HepG2 (cell line): Measurements from ENCODE around the gene WIPF2. TPM values are rescaled to one million over a fixed set of nuclear protein-coding genes. Genes with fewer than 3 reads are reported as not detected.

Experiments
- BHLHE40 ChIP-seq: IDR thresholded peaks from 2 replicates; pipeline ENCODE4 v1.6.1; 2011; ENCODE audit warnings: low read length, improper control_type of control experiment
- CENPBD1 ChIP-seq: sonication (generic); formaldehyde crosslinking; IDR thresholded peaks from 2 replicates; pipeline ENCODE4 v1.8.0; 2022; ENCODE audit warnings: missing genetic modification reagents, low read depth, mild to moderate bottlenecking, borderline replicate concordance
- GABPA ChIP-seq, 2 experiments: IDR thresholded peaks; 2 replicates each; pipeline ENCODE4 v1.6.1; 2011 to 2016; ENCODE audit warnings: low read depth in 2 of 2, low read length in 1 of 2, missing biosample characterization in 1 of 2, missing genetic modification characterization in 1 of 2
- HDAC1 ChIP-seq: sonication (generic); formaldehyde crosslinking; IDR thresholded peaks from 2 replicates; pipeline ENCODE4 v1.5.1; 2020; ENCODE audit warnings: mild to moderate bottlenecking, missing genetic modification reagents
- KAT8 ChIP-seq: IDR thresholded peaks from 2 replicates; pipeline ENCODE4 v1.6.1; 2016; ENCODE audit warnings: missing genetic modification reagents, missing compliant biosample characterization
- MZF1 ChIP-seq: sonication (generic); formaldehyde crosslinking; IDR thresholded peaks from 2 replicates; pipeline ENCODE4 v1.8.1; 2023; ENCODE audit warnings: mild to moderate bottlenecking, missing genetic modification reagents, borderline replicate concordance
- POLR2AphosphoS5 ChIP-seq: IDR thresholded peaks from 2 replicates; pipeline ENCODE4 v1.6.1; 2012; ENCODE audit warnings: low read depth, low read length
- SIN3A ChIP-seq: IDR thresholded peaks from 2 replicates; pipeline ENCODE4 v1.6.1; 2011; ENCODE audit warnings: low read depth, mild to moderate bottlenecking, control low read depth, low read length, borderline replicate concordance
- SMAD1 ChIP-seq: sonication (generic); formaldehyde crosslinking; IDR thresholded peaks from 2 replicates; pipeline ENCODE4 v1.4.0; 2020; ENCODE audit warnings: missing genetic modification reagents, low read depth, mild to moderate bottlenecking, borderline replicate concordance
- STAT5B ChIP-seq: sonication (generic); formaldehyde crosslinking; IDR thresholded peaks from 2 replicates; pipeline ENCODE4 v1.4.0; 2020; ENCODE audit warnings: missing genetic modification reagents
- TMF1 ChIP-seq: sonication (generic); formaldehyde crosslinking; IDR thresholded peaks from 2 replicates; pipeline ENCODE4 v1.8.1; 2022; ENCODE audit warnings: low read depth, missing genetic modification reagents
- ZBTB8A ChIP-seq: sonication (generic); formaldehyde crosslinking; IDR thresholded peaks from 2 replicates; pipeline ENCODE4 v1.4.0; 2020; ENCODE audit warnings: mild to moderate bottlenecking, low read depth, missing genetic modification reagents, borderline replicate concordance
- ZNF17 ChIP-seq: sonication (generic); formaldehyde crosslinking; IDR thresholded peaks from 2 replicates; pipeline ENCODE4 v1.5.0; 2020; ENCODE audit warnings: mild to moderate bottlenecking, missing genetic modification reagents
- ZNF260 ChIP-seq: sonication (generic); formaldehyde crosslinking; IDR thresholded peaks from 2 replicates; pipeline ENCODE4 v1.4.0; 2020; ENCODE audit warnings: missing genetic modification reagents, low read depth, mild to moderate bottlenecking, borderline replicate concordance
- ZNF543 ChIP-seq: sonication (generic); formaldehyde crosslinking; IDR thresholded peaks from 2 replicates; pipeline ENCODE4 v1.4.0; 2020; ENCODE audit warnings: mild to moderate bottlenecking, missing genetic modification reagents
- ZNF549 ChIP-seq: sonication (generic); formaldehyde crosslinking; IDR thresholded peaks from 2 replicates; pipeline ENCODE4 v1.5.0; 2020; ENCODE audit warnings: missing genetic modification reagents
- ZNF703 ChIP-seq: sonication (generic); formaldehyde crosslinking; IDR thresholded peaks from 2 replicates; pipeline ENCODE4 v1.5.1; 2020; ENCODE audit warnings: missing genetic modification reagents, mild to moderate bottlenecking, moderate library complexity, borderline replicate concordance
- ZNF781 ChIP-seq: sonication (generic); formaldehyde crosslinking; IDR thresholded peaks from 2 replicates; pipeline ENCODE4 v1.5.1; 2020; ENCODE audit warnings: borderline replicate concordance, mild to moderate bottlenecking, missing genetic modification reagents; ENCODE audit errors: not compliant biosample characterization
- polyA plus RNA-seq, 8 experiments: library from polyadenylated mRNA; depleted of rRNA in 3 of 8; stranded (reverse) in 7 of 8; unstranded in 1 of 8; fragments of >200 nt; fragmentation: Illumina TruSeq in 4 of 8; extraction: Trizol in 4 of 8; gene quantifications; 2 replicates each; pipeline versions ENCODE4 v1.2.1 to v1.2.3, GENCODE V29; 2011 to 2016; ENCODE audit warnings: low read depth in 4 of 8, missing spikeins in 1 of 8, mixed read lengths in 1 of 8; ENCODE audit not compliant: insufficient read depth in 1 of 8
- total RNA-seq, 5 experiments: library from RNA; depleted of rRNA; stranded (reverse); fragments of >200 nt; fragmentation: Illumina TruSeq; extraction: Trizol; gene quantifications; 2 replicates each; pipeline ENCODE4 v1.2.3, GENCODE V29; 2016; ENCODE audit warnings: low read depth in 1 of 5
- TF ChIP-seq, protein P1 (sequence below): sonication (generic); formaldehyde crosslinking; IDR thresholded peaks from 2 replicates; pipeline ENCODE4 v1.8.0; 2022; ENCODE audit warnings: missing genetic modification reagents, mild to moderate bottlenecking, inconsistent platforms, borderline replicate concordance
- TF ChIP-seq, protein P2 (sequence below): sonication (generic); formaldehyde crosslinking; IDR thresholded peaks from 2 replicates; pipeline ENCODE4 v1.8.1; 2022; ENCODE audit warnings: low read depth, mild to moderate bottlenecking, missing genetic modification reagents

Gene WIPF2
- total and polyA plus RNA-seq, 2 of the 13 experiments (the other 11 are each of a cell fraction or from before 2014, with no cell fraction given): 7.2 to 10.8 TPM

GRCh38 chr17:40326014-40326831, 107.1 kb downstream of the WIPF2 start (continued):
- no peak for TF ChIP-seq CENPBD1 (CRISPR knock-in tag)
- TF ChIP-seq ZBTB8A (CRISPR knock-in tag): no peak
- TF ChIP-seq KAT8 (CRISPR knock-in tag): no peak
- TF ChIP-seq BHLHE40: no peak
- no peak for TF ChIP-seq TMF1 (CRISPR knock-in tag)
- no peak for TF ChIP-seq ZNF260 (CRISPR knock-in tag)
- TF ChIP-seq STAT5B (CRISPR knock-in tag): no peak
- no peak for TF ChIP-seq ZNF543 (CRISPR knock-in tag)
- no peak for TF ChIP-seq GABPA (IDR thresholded peaks at IDR 0.05; ENCODE audit: low read depth, low read length)
- TF ChIP-seq GABPA (CRISPR knock-in tag; IDR thresholded peaks at IDR 0.05; ENCODE audit: low read depth): peak; percentile 31; the same call in 1 of the 2 replicates
- no peak for TF ChIP-seq ZNF703
- 0 out of 2 replicates have a peak, but pooled peaks have one; percentile 47 for TF ChIP-seq SMAD1
- no peak for TF ChIP-seq ZNF549
- TF ChIP-seq, protein P1, sequence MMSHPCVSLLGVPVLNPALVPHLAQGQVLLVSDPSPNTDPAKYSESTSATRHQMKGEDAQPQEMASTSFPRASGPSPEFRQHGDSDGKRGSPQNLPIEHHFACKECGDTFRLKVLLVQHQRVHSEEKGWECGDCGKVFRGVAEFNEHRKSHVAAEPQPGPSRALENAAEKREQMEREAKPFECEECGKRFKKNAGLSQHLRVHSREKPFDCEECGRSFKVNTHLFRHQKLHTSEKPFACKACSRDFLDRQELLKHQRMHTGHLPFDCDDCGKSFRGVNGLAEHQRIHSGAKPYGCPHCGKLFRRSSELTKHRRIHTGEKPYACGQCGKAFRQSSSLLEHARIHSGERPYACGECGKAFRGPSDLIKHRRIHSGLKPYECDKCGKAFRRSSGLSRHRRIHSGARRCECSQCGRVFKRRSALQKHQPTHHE: no peak
- no peak for TF ChIP-seq SIN3A
- TF ChIP-seq, protein P2, sequence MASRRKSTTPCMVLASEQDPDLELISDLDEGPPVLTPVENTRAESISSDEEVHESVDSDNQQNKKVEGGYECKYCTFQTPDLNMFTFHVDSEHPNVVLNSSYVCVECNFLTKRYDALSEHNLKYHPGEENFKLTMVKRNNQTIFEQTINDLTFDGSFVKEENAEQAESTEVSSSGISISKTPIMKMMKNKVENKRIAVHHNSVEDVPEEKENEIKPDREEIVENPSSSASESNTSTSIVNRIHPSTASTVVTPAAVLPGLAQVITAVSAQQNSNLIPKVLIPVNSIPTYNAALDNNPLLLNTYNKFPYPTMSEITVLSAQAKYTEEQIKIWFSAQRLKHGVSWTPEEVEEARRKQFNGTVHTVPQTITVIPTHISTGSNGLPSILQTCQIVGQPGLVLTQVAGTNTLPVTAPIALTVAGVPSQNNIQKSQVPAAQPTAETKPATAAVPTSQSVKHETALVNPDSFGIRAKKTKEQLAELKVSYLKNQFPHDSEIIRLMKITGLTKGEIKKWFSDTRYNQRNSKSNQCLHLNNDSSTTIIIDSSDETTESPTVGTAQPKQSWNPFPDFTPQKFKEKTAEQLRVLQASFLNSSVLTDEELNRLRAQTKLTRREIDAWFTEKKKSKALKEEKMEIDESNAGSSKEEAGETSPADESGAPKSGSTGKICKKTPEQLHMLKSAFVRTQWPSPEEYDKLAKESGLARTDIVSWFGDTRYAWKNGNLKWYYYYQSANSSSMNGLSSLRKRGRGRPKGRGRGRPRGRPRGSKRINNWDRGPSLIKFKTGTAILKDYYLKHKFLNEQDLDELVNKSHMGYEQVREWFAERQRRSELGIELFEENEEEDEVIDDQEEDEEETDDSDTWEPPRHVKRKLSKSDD (CRISPR knock-in tag): no peak
- no peak for TF ChIP-seq ZNF781 (CRISPR knock-in tag)
- TF ChIP-seq HDAC1 (CRISPR knock-in tag): peak; percentile 83
- no peak for TF ChIP-seq MZF1
- no peak for TF ChIP-seq POLR2AphosphoS5
- no peak for TF ChIP-seq ZNF17 (CRISPR knock-in tag)
